C4-2B (cell line): ENCODE measurements around the gene OR4D1.

Experiments used
- CTCF ChIP-seq: fragments of 450-650 bp; conservative IDR thresholded peaks from 2 replicates; pipeline ENCODE4 v1.5.1; 2017; ENCODE audit warnings: mild to moderate bottlenecking
- ZFX ChIP-seq: fragments of 450-650 bp; IDR thresholded peaks from 2 replicates; pipeline ENCODE4 v1.6.1; 2017

GRCh38 chr17:58158181-58158580 is 10.0 kb downstream of the OR4D1 start:
- TF ChIP-seq CTCF (no peak), ZFX (no peak)
